K562 (cell line): ENCODE results near the gene MSRB3. TPM values are rescaled to one million over a fixed set of nuclear protein-coding genes. Genes with fewer than 3 reads are reported as not detected.
A peak's percentile ranks its signal among the peaks of the same experiment; 100 is the strongest.

Experiments
- ATAC-seq: fragments of 200-7000 bp; cut with Tn5 transposase; 3 replicates; pipeline ENCODE4 v1.9.1; 2020; ENCODE audit warnings: moderate library complexity
- BruUV-seq: library from RNA; stranded (reverse); fragments of 400-500 nt; replicated peaks from 2 replicates; lab custom pipeline; 2021; lab: Mats Ljungman, UMichigan
- CTCF ChIA-PET: fragments of 300-600 bp; formaldehyde crosslinking; extraction: SDS; loops from one replicate; lab custom pipeline; 2021; ENCODE audit warnings: low intra/inter-chr PET ratio; lab: Yijun Ruan, JAX
- POLR2A ChIA-PET: fragments of 300-600, 350-650 bp; sonication (Branson Sonifier 250); formaldehyde crosslinking; extraction: SDS; loops from one replicate; lab custom pipeline; 2021; ENCODE audit warnings: antibody characterized with exemption, inconsistent platforms; lab: Yijun Ruan, JAX
- DNase-seq, 4 experiments: peaks; one replicate each; pipeline versions ENCODE4 v3.0.0 to v3.0.0-alpha.2; 2011 to 2018; ENCODE audit warnings: low spot score in 3 of 4, mixed read lengths in 3 of 4; ENCODE audit errors: extremely low read depth in 1 of 4
- FAIRE-seq: peaks from 2 replicates; lab custom pipeline; 2011; peaks lifted over from hg19 to GRCh38; lab: Jason Lieb, UNC
- H2AFZ ChIP-seq: 2 replicates; pipeline ENCODE4 v1.6.0; 2011; ENCODE audit warnings: low read depth, low read length, control low read depth, inconsistent platforms
- H3K27ac ChIP-seq: fragments of 200-600 bp; 3 replicates; pipeline ENCODE4 v1.8.0; 2011; ENCODE audit warnings: low read depth, mild to moderate bottlenecking, control low read depth, inconsistent platforms, low read length, moderate library complexity, mixed read lengths; ENCODE audit errors: extremely low read depth
- H3K27me3 ChIP-seq, 2 experiments: fragments of 300-600 bp in 1 of 2; 2 replicates in 1 of 2; 3 replicates in 1 of 2; pipeline versions ENCODE4 v1.6.0 to v1.8.0; 2011; ENCODE audit warnings: inconsistent platforms in 2 of 2, low read length in 2 of 2, mild to moderate bottlenecking in 1 of 2, mixed read lengths in 1 of 2, moderate library complexity in 1 of 2; ENCODE audit not compliant: control insufficient read depth in 2 of 2, insufficient read depth in 2 of 2
- H3K36me3 ChIP-seq: fragments of 300-600 bp; 3 replicates; pipeline ENCODE4 v1.8.0; 2011; ENCODE audit warnings: mild to moderate bottlenecking, low read length, inconsistent platforms; ENCODE audit not compliant: control insufficient read depth, insufficient read depth
- H3K4me1 ChIP-seq, 2 experiments: fragments of 200-600 bp in 1 of 2; replicated peaks in 1 of 2; 2 replicates in 1 of 2; 3 replicates in 1 of 2; pipeline versions ENCODE4 v1.5.1 to v1.8.0; 2011; ENCODE audit warnings: inconsistent platforms in 2 of 2, low read length in 2 of 2, mild to moderate bottlenecking in 1 of 2, mixed read lengths in 1 of 2, moderate library complexity in 1 of 2; ENCODE audit not compliant: control insufficient read depth in 2 of 2, insufficient read depth in 2 of 2
- H3K4me2 ChIP-seq: 2 replicates; pipeline ENCODE4 v1.6.1; 2011; ENCODE audit warnings: low read length, control low read depth, inconsistent platforms, mixed read lengths; ENCODE audit not compliant: insufficient read depth
- H3K4me3 ChIP-seq: fragments of 200-600 bp; sonication (generic), shearing (Covaris generic); 2 replicates; pipeline ENCODE4 v1.5.1; 2016; ENCODE audit warnings: control low read depth, inconsistent platforms
- H3K79me2 ChIP-seq: fragments of 200-600 bp; 3 replicates; pipeline ENCODE4 v1.8.0; 2011; ENCODE audit warnings: low read length, inconsistent platforms; ENCODE audit not compliant: control insufficient read depth, insufficient read depth
- H3K9ac ChIP-seq, 2 experiments: 2 replicates each; pipeline versions ENCODE4 v1.6.0 to v1.6.1; 2011; ENCODE audit warnings: low read depth in 2 of 2, low read length in 2 of 2, control low read depth in 1 of 2, inconsistent platforms in 1 of 2, mild to moderate bottlenecking in 1 of 2, mixed read lengths in 1 of 2; ENCODE audit not compliant: insufficient read depth in 1 of 2
- H3K9me1 ChIP-seq: one replicate; pipeline ENCODE4 v1.6.0; 2011; ENCODE audit warnings: inconsistent platforms, mild to moderate bottlenecking, low read length, moderate library complexity; ENCODE audit not compliant: control insufficient read depth, insufficient read depth
- H3K9me3 ChIP-seq: replicated peaks from 2 replicates; pipeline ENCODE4 v1.5.1; 2011; ENCODE audit warnings: low read depth, low read length, inconsistent platforms; ENCODE audit not compliant: control insufficient read depth, insufficient read depth
- H4K20me1 ChIP-seq: replicated peaks from 2 replicates; pipeline ENCODE4 v1.6.1; 2011; ENCODE audit warnings: low read length, inconsistent platforms, mixed read lengths; ENCODE audit not compliant: control insufficient read depth, insufficient read depth
- C11orf30 ChIP-seq: fragments of 450-650 bp; IDR thresholded peaks from 2 replicates; pipeline ENCODE4 v1.6.1; 2016; ENCODE audit warnings: low read depth, mild to moderate bottlenecking
- EGR1 ChIP-seq: fragments of 450-650 bp; conservative IDR thresholded peaks from 2 replicates; pipeline ENCODE4 v1.6.1; 2017; ENCODE audit warnings: mild to moderate bottlenecking
- HMG20A ChIP-seq: fragments of 450-650 bp; formaldehyde crosslinking; conservative IDR thresholded peaks from 2 replicates; pipeline ENCODE4 v1.4.0; 2020; ENCODE audit warnings: mild to moderate bottlenecking, mixed read lengths
- HNRNPLL ChIP-seq: fragments of 200-400 bp; formaldehyde crosslinking; IDR thresholded peaks from 2 replicates; pipeline ENCODE4 v1.6.1; 2017; ENCODE audit warnings: low read length, low read depth, mild to moderate bottlenecking; ENCODE audit not compliant: poor library complexity, severe bottlenecking
- KHSRP ChIP-seq: fragments of 450-650 bp; IDR thresholded peaks from 2 replicates; pipeline ENCODE4 v1.6.1; 2017
- NFE2 ChIP-seq: IDR thresholded peaks from 2 replicates; pipeline ENCODE4 v1.6.1; 2014; ENCODE audit warnings: antibody characterized with exemption, low read depth
- POLR2A ChIP-seq: fragments of 450-650 bp; conservative IDR thresholded peaks from 2 replicates; pipeline ENCODE4 v1.6.1; 2016
- POLR2B ChIP-seq: fragments of 450-650 bp; IDR thresholded peaks from 2 replicates; pipeline ENCODE4 v1.6.1; 2018; ENCODE audit warnings: low read depth; ENCODE audit not compliant: partially characterized antibody
- RB1 ChIP-seq: fragments of 450-650 bp; IDR thresholded peaks from 2 replicates; pipeline ENCODE4 v1.6.1; 2017; ENCODE audit warnings: low read depth, mild to moderate bottlenecking
- RUNX1 ChIP-seq: sonication (generic); IDR thresholded peaks from 2 replicates; pipeline ENCODE4 v1.6.1; 2016; ENCODE audit warnings: antibody characterized with exemption, low read depth
- SREBF1 ChIP-seq: fragments of 150-350 bp; IDR thresholded peaks from 2 replicates; pipeline ENCODE4 v1.6.1; 2014; ENCODE audit warnings: antibody characterized with exemption, low read depth, low read length, borderline replicate concordance
- STAG1 ChIP-seq: sonication (generic); formaldehyde crosslinking; IDR thresholded peaks from 2 replicates; pipeline ENCODE4 v1.5.0; 2020; ENCODE audit warnings: missing genetic modification reagents, borderline replicate concordance
- TAF7 ChIP-seq: fragments of 450-650 bp; IDR thresholded peaks from 2 replicates; pipeline ENCODE4 v1.6.1; 2016; ENCODE audit warnings: missing genetic modification characterization, missing compliant biosample characterization
- TAL1 ChIP-seq: fragments of 450-650 bp; IDR thresholded peaks from 2 replicates; pipeline ENCODE4 v1.6.1; 2016; ENCODE audit warnings: mild to moderate bottlenecking
- ZBED1 ChIP-seq: IDR thresholded peaks from 2 replicates; pipeline ENCODE4 v1.6.1; 2014
- ZNF124 ChIP-seq: sonication (generic); formaldehyde crosslinking; IDR thresholded peaks from 2 replicates; pipeline ENCODE4 v1.8.1; 2022; ENCODE audit warnings: missing genetic modification reagents
- ZNF316 ChIP-seq: fragments of 450-650 bp; IDR thresholded peaks from 2 replicates; pipeline ENCODE4 v1.6.1; 2016
- WGBS: fragments of 100-300 bp; shearing (Covaris generic); methylation state at CpG from one replicate; pipeline ENCODE4 v1.1.6; 2016; ENCODE audit warnings: low coverage, mixed read lengths; ENCODE audit not compliant: insufficient coverage; ENCODE audit errors: missing lambda C conversion rate; 5-methylcytosine and 5-hydroxymethylcytosine counted together
- in situ Hi-C: fragments of 300-500 bp; cut with MboI; formaldehyde crosslinking; loops from 4 replicates; pipeline ENCODE4 v1.15.0; 2018; ENCODE audit warnings: inconsistent platforms, mixed read lengths
- intact Hi-C: fragments of 100-400 bp; cut with micrococcal nuclease; formaldehyde crosslinking; loops from 2 replicates; pipeline ENCODE4 v1.14.2; 2022
- polyA plus RNA-seq, 8 experiments: library from polyadenylated mRNA; depleted of rRNA in 4 of 8; stranded (reverse) in 5 of 8; unstranded in 3 of 8; fragments of >200 nt; fragmentation: Nextera tagmentation in 2 of 8; fragmentation: Illumina TruSeq in 1 of 8; extraction: Ambion mirVana in 2 of 8; extraction: Trizol in 1 of 8; gene quantifications; 2 replicates each; pipeline versions ENCODE4 v1.2.1 to v1.2.3, GENCODE V29; 2011 to 2014; ENCODE audit warnings: inconsistent platforms in 1 of 8, missing spikeins in 1 of 8
- total RNA-seq, 7 experiments: library from RNA; depleted of rRNA in 6 of 7; stranded (reverse); fragments of >200 nt in 6 of 7; fragmentation: Illumina TruSeq in 2 of 7; extraction: Trizol in 2 of 7; gene quantifications; 2 replicates each; pipeline versions ENCODE4 v1.2.1 to v1.2.3, GENCODE V29; 2011 to 2021; ENCODE audit warnings: low replicate concordance in 1 of 7
- TF ChIP-seq, protein P1 (sequence below), 2 experiments: fragments of 200-800 bp in 1 of 2; sonication (Bioruptor generic) in 1 of 2; sonication (generic) in 1 of 2; formaldehyde crosslinking in 1 of 2; IDR thresholded peaks in 1 of 2; conservative IDR thresholded peaks in 1 of 2; 2 replicates each; pipeline versions ENCODE4 v1.5.0 to v1.6.1; 2016 to 2020; ENCODE audit warnings: missing compliant biosample characterization in 1 of 2, missing genetic modification characterization in 1 of 2, missing genetic modification reagents in 1 of 2

Gene MSRB3
- total and polyA plus RNA-seq, 9 of the 15 experiments (the other 6 are each of a cell fraction or from before 2014, with no cell fraction given), result 0.04 TPM; not detected in 8

DNA sequence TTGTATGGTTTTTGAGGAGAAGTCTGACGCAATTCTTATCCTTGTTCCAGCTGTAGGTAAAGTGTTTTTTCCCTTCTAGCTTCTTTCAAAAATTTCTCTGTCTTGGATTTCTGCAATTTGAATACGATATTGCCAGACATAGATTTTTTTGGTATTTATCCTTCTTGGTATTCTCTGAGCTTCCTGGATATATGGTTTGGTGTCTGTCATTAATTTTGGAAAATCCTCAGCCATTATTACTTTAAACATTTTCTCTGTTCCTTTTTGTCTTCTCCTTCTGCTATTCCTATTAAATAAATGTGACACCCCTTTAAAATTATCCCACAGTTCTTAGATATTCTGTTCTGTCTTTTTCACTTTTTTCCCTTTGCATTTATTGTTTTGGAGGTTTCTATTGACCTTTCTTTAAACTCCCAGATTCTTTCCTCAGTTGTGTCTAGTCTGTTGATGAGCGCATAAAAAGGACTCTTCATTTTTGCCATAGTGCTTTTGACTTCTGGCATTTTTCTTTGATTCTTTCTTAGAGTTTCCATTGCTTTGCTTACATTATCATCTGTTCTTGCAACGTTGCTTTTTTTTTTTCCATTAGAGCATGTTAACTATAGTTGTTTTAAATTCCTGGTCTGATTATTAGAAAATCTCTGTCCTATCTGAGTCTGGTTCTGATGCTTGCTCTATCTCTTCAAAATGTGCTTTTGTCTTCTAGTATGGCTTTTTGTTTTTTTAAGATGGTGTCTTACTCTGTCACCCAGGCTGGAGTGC, 129.1 kb downstream of the MSRB3 start:
- no peak for DNase-seq
- no peak overlapping the region for H3K4me2 ChIP-seq
- no peaks in the 10 kb centered on the region for H3K9me1 ChIP-seq
- no peaks in the 10 kb centered on the region for H4K20me1 ChIP-seq
- ChIA-PET CTCF (no interaction called here), POLR2A (no interaction called here)
- no peaks in the 10 kb centered on the region for H3K36me3 ChIP-seq
- WGBS, result 0% methylated on average over 4 of the region's 4 CpGs
- H3K79me2 ChIP-seq, result no peaks in the 10 kb centered on the region
- ATAC-seq, result no peak
- intact Hi-C loops (no loop called here), in situ Hi-C loops (no loop called here)
- TF ChIP-seq STAG1 (CRISPR knock-in tag), result no peak
- no peak for TF ChIP-seq POLR2A
- TF ChIP-seq ZBED1, result no peak
- 0 out of 2 replicates have a peak, but pooled peaks have one; percentile 12 for TF ChIP-seq C11orf30
- TF ChIP-seq ZNF316, result peak; percentile 56
- no peak for TF ChIP-seq TAL1
- no peak overlapping the region for H3K4me3 ChIP-seq
- no peaks in the 10 kb centered on the region for H3K4me1 ChIP-seq
- no peak for FAIRE-seq
- no peaks in the 10 kb centered on the region for H3K27me3 ChIP-seq
- H2AFZ ChIP-seq, result no peak overlapping the region
- H3K9ac ChIP-seq, result no peak overlapping the region
- no peak overlapping the region for H3K27ac ChIP-seq
- H3K9me3 ChIP-seq, result no peaks in the 10 kb centered on the region
- BruUV-seq, result no TSS peak

DNA sequence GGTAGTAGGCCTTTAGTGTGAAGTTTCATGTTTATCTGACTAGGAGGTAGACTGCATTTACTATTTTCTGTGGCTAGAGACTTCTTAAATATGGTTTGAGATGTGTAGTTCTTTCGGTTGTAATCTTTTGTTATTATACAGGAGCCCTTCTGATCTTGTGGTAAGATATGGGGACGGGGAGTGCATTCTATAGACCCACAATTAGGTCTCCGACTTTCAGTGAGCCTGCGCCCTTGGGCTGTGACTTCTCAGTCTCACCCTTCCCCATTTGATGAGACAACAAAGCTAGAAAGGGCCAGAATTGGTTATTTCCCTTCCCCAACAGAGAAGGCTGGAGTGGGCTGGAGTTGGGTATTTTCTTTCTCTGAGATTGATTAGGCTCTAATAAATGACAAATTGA, 130.0 kb downstream of the MSRB3 start:
- Histone ChIP-seq H3K36me3 (no peaks in the 10 kb centered on the region), H3K4me2 (no peak overlapping the region), H3K4me1 (no peaks in the 10 kb centered on the region), H3K9me1 (no peaks in the 10 kb centered on the region), H3K4me3 (no peak overlapping the region), H3K27ac (no peak overlapping the region), H3K9ac (no peak overlapping the region), H4K20me1 (no peaks in the 10 kb centered on the region), H3K9me3 (no peaks in the 10 kb centered on the region), H3K27me3 (no peaks in the 10 kb centered on the region), H3K79me2 (no peaks in the 10 kb centered on the region), H2AFZ (no peak overlapping the region)
- no TSS peak for BruUV-seq
- intact Hi-C loops, result no loop called here
- no peak for FAIRE-seq
- no peak for DNase-seq
- ChIA-PET POLR2A (no interaction called here), CTCF (no interaction called here)
- no peak for ATAC-seq
- in situ Hi-C loops, result no loop called here
- WGBS, result 0% methylated on average over 4 of the region's 4 CpGs
- TF ChIP-seq ZNF124 (CRISPR knock-in tag), result no peak
- TF ChIP-seq NFE2, result no peak
- no peak for TF ChIP-seq KHSRP
- no peak for TF ChIP-seq POLR2A
- TF ChIP-seq RB1, result no peak
- no peak for TF ChIP-seq HNRNPLL
- no peak for TF ChIP-seq TAF7 (tag)
- TF ChIP-seq EGR1, result no peak
- no peak for TF ChIP-seq POLR2B
- TF ChIP-seq, protein P1, sequence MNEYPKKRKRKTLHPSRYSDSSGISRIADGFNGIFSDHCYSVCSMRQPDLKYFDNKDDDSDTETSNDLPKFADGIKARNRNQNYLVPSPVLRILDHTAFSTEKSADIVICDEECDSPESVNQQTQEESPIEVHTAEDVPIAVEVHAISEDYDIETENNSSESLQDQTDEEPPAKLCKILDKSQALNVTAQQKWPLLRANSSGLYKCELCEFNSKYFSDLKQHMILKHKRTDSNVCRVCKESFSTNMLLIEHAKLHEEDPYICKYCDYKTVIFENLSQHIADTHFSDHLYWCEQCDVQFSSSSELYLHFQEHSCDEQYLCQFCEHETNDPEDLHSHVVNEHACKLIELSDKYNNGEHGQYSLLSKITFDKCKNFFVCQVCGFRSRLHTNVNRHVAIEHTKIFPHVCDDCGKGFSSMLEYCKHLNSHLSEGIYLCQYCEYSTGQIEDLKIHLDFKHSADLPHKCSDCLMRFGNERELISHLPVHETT (CRISPR knock-in tag; conservative IDR thresholded peaks at IDR 0.05 in 1 of 2, IDR thresholded peaks at IDR 0.05 in 1 of 2), result no peak
- no peak for TF ChIP-seq HMG20A (CRISPR knock-in tag)
- no peak for TF ChIP-seq RUNX1
- TF ChIP-seq SREBF1, result no peak
